ENCODE measurements around the gene SLIT1.
"Not testable (repeated sequence)": the region's sequence is repeated elsewhere in the genome, so short reads cannot be mapped to it uniquely, and the experiment has no call there.

The SLIT1 gene

DNA sequence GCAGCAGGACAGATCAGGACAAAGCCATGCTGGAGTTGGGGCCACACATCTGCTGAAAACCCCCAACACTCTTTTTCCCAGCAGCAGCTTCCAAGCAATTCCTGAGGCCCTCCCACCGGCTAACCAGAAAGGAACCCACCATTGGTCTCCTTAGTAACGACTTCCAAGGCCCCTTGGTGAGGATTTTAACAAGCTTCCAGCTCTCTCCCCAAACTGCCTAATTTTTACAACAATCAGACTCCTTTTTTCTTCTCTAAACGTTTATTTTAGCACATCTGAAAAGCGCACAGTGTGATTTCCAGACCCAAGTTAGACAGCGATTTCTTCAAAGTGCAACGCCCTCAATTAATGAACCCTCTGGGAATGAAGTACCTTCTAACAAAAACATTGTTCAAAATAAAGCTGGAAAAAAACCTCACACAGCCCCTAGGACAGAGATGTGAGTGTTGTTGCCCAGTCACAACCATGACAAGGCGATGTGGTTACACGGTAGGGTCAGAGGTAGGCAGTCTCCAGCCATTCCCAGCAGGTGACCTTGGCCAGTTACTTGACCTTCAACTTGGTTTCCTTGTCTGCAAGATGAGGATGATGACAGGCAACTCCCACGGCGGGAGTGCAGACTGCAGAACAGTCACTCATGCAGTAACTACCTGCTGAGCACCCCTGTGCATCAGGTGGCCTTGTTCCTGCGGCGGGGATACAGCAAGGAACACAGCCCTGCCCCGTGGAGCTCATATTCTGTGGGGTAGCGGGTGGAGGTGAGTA is 82.3 kb downstream of the SLIT1 start:
- no peak for DNase-seq

DNA sequence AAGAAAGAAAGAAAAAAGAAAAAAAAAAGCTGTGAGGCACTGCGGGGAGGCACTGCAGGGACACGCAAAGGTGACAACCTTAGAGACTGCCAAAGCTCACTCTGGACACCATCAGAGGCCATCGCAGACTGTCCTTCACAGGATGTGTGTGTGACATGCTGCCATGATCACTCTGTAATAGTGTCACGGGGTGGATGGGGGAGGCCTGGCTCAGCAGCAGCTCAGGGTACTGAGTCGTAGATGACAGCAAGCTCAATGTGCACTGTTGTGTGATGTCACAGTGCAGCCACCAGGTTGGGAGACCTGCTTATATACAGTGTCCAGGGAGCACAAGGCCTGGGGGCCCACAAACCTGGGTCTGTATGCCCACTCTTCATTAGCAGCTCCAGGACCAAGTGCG is 83.3 kb downstream of the SLIT1 start:
- DNase-seq = no peak

GRCh38 chr10:97101166-97101940 is 84.4 kb downstream of the SLIT1 start:
- DNase-seq = no peak

GRCh38 chr10:97100657-97101056 is 85.1 kb downstream of the SLIT1 start:
- no peak for DNase-seq

GRCh38 chr10:97099868-97100267 is 85.9 kb downstream of the SLIT1 start:
- DNase-seq = no peak

- DNase-seq = no peak
Measured at GRCh38 chr10:97099089-97099488, 86.7 kb downstream of the SLIT1 start.

DNA sequence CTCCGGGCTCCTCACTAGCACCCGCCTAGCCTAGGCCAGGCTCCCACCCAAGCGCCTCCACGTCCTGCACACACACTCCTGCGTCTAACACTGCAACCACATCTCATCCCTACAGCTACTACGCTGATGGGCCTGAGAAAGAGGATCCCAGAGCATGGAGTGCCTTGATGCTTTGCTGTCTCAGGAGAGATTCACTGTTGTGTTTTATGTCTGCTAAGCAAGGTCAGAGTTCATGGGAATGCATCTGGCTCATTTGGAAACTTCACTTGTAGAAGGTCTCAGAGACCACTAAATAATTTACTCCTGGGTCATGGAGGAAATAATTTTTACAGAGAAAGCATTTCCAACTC is 88.7 kb downstream of the SLIT1 start:
- no peak for DNase-seq

DNA sequence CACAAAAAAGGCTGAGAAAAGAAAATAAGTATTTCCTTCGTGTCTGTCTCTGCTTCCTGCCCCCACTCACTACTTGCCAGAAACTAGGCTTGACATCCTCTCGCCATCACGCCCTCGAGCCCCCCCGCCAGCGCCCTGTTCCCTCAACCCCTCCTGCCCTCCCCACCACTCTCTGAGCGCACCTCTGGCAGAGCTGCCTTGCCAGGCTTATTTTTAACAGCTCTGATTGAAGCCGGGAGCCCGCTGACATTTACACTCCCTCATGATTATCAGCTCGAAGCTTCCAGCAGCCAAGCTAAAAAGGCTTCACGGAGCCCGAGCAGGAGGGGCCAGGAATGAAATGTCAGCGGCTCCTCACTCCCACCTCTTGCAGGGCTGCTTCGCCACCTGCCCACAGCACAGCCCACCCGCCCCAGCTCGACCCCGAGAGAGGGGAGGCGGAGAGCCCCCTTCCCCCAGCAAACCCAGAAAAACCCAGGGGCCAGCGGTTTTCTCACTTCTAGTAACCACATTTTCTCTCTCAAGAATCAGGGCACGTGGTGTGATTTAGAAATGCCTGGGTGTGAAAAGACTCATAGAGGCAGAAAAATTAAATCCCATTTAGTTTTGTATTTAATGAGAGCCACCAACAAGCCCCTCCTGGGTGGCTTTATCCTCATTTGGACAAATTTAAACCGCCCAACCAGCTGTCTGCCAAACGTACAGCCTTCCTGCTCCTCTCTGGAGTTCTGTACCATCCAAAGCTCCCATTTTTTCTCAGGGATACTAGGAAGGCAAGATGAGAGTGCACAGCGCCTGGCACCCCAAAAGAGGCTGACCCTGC is 89.3 kb downstream of the SLIT1 start:
- DNase-seq = no peak

GRCh38 chr10:97095701-97096260 is 90.0 kb downstream of the SLIT1 start:
- DNase-seq = no peak

GRCh38 chr10:97090644-97091043 is 95.1 kb downstream of the SLIT1 start:
- no peak for DNase-seq

DNA sequence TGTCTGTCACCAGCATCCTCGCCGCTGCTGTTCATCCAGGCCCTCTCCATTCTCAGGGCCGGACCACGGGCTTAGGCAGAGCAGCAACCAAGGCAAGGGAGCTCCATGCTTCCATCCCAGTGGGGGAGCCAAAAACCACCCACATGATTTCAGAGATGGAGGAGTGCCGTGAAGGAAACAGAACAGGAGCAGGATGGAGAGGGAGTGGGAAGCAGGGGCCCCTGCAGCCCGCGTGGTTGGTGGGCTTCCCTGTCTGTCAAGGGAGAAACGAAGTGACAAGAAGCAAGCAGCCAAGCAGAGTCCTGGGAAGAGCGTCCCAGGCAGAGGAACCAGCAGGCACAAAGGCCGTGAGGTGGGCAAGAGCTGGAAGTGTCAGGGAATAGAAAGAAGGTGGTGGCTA is 95.7 kb downstream of the SLIT1 start:
- DNase-seq = no peak

DNA sequence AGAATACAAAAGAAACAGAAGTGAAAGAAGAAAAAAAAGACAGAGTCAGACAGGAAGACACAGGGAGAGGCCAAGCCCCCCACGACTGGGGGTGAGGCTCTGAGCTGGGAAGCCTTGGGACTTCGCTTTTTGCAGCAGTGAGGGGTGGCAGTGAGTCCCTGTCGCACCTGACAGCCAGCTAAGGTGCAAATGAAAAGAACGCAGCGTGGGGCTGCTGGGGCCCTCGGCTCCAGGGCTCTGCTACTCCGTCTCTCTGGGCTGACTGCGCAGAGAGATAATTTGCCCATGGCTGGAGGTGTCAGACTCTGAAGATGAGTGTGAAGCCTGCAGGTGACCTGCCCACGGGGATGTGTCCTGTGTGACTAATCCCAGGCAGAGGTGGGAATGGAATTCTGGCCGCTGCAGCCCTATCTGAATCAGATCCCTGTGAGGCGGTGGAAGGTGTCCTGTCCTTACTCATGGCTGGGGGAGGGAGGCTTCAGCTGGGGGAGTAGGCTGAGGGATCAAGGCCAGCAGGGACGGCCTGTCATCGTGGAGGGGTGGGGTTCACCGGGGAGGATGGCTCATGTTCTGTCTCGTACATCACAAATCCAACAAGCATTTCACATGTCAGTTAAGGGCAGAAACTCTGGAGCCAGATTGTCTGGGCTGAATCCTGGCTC is 96.4 kb downstream of the SLIT1 start:
- no peak for DNase-seq

DNA sequence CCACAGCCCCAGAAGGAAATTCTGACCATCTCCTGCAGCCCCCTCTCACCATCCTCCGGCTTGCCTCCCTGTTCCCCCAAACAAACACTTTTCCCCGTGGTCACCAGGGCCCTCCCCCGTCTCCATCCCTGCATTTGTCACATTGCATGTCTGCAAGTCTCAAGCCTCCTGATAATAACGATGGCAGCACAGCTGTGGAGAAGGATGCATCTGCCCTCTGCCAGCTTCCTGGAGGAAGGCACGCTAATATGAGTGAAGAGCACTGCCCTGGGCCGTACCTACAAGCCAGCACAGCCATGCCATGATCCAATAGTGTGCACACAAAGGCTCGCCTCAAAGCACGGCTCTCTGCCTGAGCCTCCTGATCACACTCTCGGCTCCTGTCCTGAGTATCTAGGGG is 98.5 kb downstream of the SLIT1 start:
- no peak for DNase-seq

DNA sequence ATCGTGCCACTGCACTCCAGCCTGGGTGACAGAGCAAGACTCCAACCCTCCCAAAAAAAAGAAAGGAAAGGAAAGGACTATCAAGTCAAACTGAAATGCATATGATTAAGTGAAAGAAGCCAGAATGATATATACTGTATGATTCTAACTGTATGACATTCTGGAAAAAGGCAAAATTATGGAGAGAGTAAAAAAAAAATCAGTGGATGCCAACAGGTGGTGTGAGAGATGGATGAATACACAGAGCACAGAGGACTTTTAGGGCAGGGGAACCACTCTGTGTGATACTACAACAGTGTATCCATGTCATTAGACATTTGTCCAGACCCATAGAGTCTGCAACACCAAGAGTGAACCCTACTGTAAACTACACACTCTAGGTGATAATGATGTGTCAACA is 99.2 kb downstream of the SLIT1 start:
- DNase-seq = no peak

DNA sequence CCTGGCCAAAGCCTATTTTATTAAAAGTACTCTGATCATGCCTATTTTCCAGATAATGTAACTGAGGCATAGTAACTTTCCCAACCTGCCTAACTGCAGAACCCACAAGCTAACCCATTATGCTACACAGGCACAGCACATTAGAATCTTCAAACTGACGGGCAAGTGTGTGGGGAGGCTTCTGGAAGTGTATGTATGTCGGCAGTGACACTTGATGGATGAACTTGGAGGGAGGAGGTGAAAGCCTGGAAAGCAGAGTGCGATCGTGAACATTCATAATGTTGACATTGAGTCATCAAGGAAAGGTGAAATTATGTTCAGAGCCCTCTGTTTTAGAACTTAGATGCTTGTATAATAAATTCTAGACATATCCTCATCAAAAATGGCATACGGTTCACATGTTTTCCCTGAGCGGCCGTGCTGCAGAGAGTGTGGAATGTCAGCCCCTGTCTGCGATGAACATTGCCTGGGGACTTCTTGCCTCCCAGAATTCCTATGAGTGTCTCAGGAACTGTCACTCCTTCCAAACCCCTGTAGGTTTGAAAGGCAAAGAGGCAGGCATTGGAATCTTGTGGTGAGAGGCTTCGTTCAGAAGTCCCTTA is 102.4 kb downstream of the SLIT1 start:
- DNase-seq = no peak

- not testable (repeated sequence) for DNase-seq
Measured at GRCh38 chr10:97082575-97082974, 103.2 kb downstream of the SLIT1 start.

GRCh38 chr10:97081621-97082235 is 104.0 kb downstream of the SLIT1 start:
- DNase-seq = peak; percentile 82

- DNase-seq = no peak
Measured at GRCh38 chr10:97080051-97080776, 105.5 kb downstream of the SLIT1 start.

DNA sequence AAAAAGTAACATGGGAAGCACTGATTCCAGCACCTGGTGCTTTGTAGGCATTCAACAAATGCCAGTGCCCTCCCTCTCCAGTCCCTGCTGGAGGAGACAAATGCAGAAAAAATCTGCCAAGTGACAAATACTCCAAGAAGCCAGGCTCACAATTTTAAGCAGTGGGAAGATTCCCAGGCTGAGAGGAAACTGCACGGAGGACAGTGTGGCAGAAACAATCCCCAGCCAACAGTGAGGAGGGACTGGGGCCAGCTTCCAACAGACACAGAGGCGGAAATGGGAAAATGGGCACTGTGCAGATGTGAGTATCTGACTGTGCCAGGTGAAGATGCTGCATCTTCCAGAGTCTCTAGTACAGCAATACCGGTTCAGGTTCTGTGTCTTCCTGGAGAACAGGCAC is 106.3 kb downstream of the SLIT1 start:
- no peak for DNase-seq

GRCh38 chr10:97078938-97079445 is 106.8 kb downstream of the SLIT1 start:
- DNase-seq = no peak

Measured in stimulated activated CD8-positive, alpha-beta memory T cell treated with anti-CD3 and anti-CD28 coated beads, Interleukin-4, amount 100 ng/mL, for 48 hours (primary cell).